Measurements from ENCODE around the gene SLC26A1. TPM values are rescaled to one million over a fixed set of nuclear protein-coding genes. Genes with fewer than 3 reads are reported as not detected.

The SLC26A1 gene
- total RNA-seq, 4 donors from 2014 or later, result 0.30 TPM; not detected in 3

DNA sequence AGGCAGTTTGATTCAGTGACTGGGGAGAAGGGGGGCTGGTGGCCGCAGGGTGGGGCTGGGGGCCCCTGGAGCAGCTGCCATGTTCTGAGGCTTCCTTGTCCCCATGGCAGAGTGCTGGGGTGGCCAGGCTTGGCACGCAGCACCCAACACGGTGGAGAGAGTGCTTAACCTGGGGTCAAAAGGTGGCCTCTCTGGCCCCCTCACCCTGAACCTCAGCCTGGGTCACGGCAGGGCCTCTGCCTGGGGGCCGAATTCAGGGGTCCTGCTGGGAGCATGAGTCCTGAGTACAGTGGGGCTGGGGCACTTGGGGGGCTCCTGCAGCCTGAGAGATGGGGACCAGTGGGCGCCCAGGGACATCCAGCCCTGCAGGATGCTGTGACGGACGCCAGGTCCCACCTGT lies 38.1 kb upstream of the SLC26A1 start:
- H3K4me1 ChIP-seq, result peaks cover 23% of the 10 kb centered on the region
- no peak for DNase-seq (ENCODE audit: low spot score in 2 of 2)
- H3K36me3 ChIP-seq, result no peaks in the 10 kb centered on the region
- H3K4me3 ChIP-seq, result no peak overlapping the region
- H3K27me3 ChIP-seq, result peaks cover 40% of the 10 kb centered on the region
- H3K9me3 ChIP-seq, result no peaks in the 10 kb centered on the region
- H3K27ac ChIP-seq, result no peak overlapping the region
- TF ChIP-seq POLR2AphosphoS5 (IDR thresholded peaks at IDR 0.05), result no peak
- no peak for TF ChIP-seq POLR2A (IDR thresholded peaks at IDR 0.05)
- TF ChIP-seq, protein P1, sequence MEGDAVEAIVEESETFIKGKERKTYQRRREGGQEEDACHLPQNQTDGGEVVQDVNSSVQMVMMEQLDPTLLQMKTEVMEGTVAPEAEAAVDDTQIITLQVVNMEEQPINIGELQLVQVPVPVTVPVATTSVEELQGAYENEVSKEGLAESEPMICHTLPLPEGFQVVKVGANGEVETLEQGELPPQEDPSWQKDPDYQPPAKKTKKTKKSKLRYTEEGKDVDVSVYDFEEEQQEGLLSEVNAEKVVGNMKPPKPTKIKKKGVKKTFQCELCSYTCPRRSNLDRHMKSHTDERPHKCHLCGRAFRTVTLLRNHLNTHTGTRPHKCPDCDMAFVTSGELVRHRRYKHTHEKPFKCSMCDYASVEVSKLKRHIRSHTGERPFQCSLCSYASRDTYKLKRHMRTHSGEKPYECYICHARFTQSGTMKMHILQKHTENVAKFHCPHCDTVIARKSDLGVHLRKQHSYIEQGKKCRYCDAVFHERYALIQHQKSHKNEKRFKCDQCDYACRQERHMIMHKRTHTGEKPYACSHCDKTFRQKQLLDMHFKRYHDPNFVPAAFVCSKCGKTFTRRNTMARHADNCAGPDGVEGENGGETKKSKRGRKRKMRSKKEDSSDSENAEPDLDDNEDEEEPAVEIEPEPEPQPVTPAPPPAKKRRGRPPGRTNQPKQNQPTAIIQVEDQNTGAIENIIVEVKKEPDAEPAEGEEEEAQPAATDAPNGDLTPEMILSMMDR (IDR thresholded peaks at IDR 0.05), result no peak
- no CpG with 5 or more reads among the region's 8 CpGs for WGBS

DNA sequence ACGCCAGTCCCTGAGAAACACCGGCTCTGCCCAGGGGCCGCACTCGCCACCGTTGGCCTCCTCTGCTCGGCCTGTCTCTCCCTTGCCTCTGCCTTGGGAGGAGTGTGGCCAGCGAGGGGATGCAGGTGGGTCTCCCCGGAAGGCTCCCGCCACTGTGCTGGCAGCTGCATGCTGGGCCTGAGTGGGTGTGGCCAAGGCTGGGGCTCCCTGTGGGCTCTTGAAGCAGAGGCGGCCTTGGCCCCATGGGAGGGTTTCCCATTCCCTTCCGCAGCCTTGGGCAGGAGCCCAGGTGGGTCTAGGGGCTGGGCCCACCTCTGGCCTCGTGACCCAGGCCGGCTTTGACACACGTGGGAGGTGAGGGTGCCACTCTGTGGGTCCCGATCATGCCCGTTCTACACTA lies 37.4 kb upstream of the SLC26A1 start:
- WGBS, result 39% methylated on average over 3 of the region's 16 CpGs
- no peaks in the 10 kb centered on the region for H3K9me3 ChIP-seq
- H3K4me3 ChIP-seq, result no peak overlapping the region
- H3K27ac ChIP-seq, result no peak overlapping the region
- no peaks in the 10 kb centered on the region for H3K36me3 ChIP-seq
- peaks cover 22% of the 10 kb centered on the region for H3K4me1 ChIP-seq
- DNase-seq (ENCODE audit: low spot score in 2 of 2), result no peak
- TF ChIP-seq POLR2A (IDR thresholded peaks at IDR 0.05), result no peak
- no peak for TF ChIP-seq EP300 (IDR thresholded peaks at IDR 0.05)
- TF ChIP-seq POLR2AphosphoS5 (IDR thresholded peaks at IDR 0.05), result no peak
- TF ChIP-seq, protein P1 (IDR thresholded peaks at IDR 0.05), result no peak
- peaks cover 40% of the 10 kb centered on the region for H3K27me3 ChIP-seq

DNA sequence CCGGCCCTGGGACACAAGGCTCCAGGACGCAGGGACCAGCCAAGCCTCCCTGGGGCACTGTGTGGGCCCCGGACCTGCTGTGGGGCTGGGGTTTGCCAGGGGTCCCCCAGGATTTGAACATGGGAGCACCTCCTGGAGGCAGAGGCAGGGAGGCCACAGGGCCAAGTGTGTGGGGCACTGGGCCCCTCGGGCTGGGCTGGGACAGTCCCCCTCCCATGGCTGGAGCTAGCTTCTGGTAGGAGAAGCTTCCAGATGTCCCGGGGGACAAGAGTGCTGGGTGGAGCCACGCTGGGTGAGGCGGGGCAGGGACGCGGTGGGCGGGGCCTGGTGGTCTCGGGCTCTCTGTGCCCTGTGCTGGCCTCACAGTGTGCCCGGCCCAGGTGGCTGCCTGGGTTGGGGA lies 36.8 kb upstream of the SLC26A1 start:
- Histone ChIP-seq H3K4me3 (no peak overlapping the region), H3K9me3 (no peaks in the 10 kb centered on the region), H3K4me1 (peaks cover 16% of the 10 kb centered on the region), H3K27ac (no peak overlapping the region), H3K36me3 (peaks cover 4% of the 10 kb centered on the region), H3K27me3 (peaks cover 40% of the 10 kb centered on the region)
- no peak for DNase-seq (ENCODE audit: low spot score in 2 of 2)
- 41% methylated on average over 6 of the region's 12 CpGs for WGBS
- TF ChIP-seq, protein P1 (IDR thresholded peaks at IDR 0.05), result no peak
- TF ChIP-seq POLR2AphosphoS5 (IDR thresholded peaks at IDR 0.05) (no peak), POLR2A (IDR thresholded peaks at IDR 0.05) (no peak), EP300 (IDR thresholded peaks at IDR 0.05) (no peak)

DNA sequence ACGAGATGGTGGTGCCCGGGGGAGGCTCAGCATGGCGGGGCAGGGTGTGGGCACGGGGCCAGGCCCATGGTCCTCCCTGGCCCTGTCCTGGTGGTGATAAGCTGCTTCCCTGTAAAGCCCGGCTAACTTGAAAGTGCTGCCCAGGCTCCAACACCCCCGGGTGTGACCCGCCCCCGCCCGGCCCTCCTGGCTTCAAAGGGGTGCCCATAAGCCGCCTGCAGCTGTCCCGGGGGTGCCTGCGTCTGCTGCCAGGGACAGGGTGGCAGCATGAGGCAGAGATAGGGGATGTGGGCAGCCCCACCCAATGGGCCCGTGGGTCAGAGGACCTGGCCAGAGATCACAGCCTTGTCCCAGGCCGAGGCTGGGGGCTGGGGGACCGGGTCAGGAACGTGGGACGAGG lies 36.3 kb upstream of the SLC26A1 start:
- DNase-seq (ENCODE audit: low spot score in 2 of 2), result no peak
- no peak overlapping the region for H3K4me3 ChIP-seq
- H3K27me3 ChIP-seq, result peaks cover 40% of the 10 kb centered on the region
- H3K27ac ChIP-seq, result no peak overlapping the region
- no peaks in the 10 kb centered on the region for H3K9me3 ChIP-seq
- peaks cover 14% of the 10 kb centered on the region for H3K4me1 ChIP-seq
- TF ChIP-seq POLR2A (IDR thresholded peaks at IDR 0.05) (no peak), POLR2AphosphoS5 (IDR thresholded peaks at IDR 0.05) (no peak), EP300 (IDR thresholded peaks at IDR 0.05) (no peak)
- TF ChIP-seq, protein P1 (IDR thresholded peaks at IDR 0.05), result no peak
- H3K36me3 ChIP-seq, result peaks cover 9% of the 10 kb centered on the region
- WGBS, result 56% methylated on average over 8 of the region's 17 CpGs

DNA sequence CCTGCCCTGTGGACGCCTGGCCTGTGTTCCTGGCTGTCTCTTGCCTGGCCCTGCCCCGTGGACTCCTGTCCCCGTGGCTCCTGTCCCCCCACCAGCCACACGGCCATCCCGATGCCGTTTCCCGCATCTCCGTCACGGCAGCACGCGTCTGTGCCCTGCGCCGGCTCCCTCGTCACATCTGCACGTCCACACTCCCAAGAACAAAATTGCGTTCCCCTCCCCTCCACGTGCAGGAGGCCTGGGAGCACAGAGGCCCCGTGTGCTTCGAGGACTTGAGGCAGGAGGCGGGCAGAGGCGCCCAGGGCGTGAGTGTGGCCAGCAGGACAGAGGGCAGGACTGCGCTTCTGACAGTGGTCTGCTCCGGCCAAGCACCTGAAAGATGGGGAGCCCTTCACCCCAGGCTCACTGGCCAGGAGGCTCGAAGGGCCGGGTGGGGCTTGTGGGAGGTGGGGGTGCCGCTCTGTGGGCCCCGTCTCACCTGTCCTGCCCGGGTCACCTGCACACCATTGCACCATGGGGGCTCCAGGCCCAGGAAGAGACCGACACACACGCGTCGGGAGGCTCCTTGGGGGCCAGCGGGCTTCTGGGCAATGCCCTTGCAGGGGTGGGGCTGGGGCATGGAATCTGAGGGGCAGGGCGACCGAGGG lies 35.5 kb upstream of the SLC26A1 start:
- Histone ChIP-seq H3K36me3 (peaks cover 15% of the 10 kb centered on the region), H3K4me3 (no peak overlapping the region), H3K27me3 (peaks cover 37% of the 10 kb centered on the region), H3K4me1 (peaks cover 6% of the 10 kb centered on the region), H3K27ac (no peak overlapping the region), H3K9me3 (no peaks in the 10 kb centered on the region)
- WGBS, result no CpG with 5 or more reads among the region's 36 CpGs
- no peak for DNase-seq (ENCODE audit: low spot score in 2 of 2)
- TF ChIP-seq, protein P1 (IDR thresholded peaks at IDR 0.05), result no peak
- TF ChIP-seq POLR2AphosphoS5 (IDR thresholded peaks at IDR 0.05), result no peak
- TF ChIP-seq EP300 (IDR thresholded peaks at IDR 0.05), result no peak
- no peak for TF ChIP-seq POLR2A (IDR thresholded peaks at IDR 0.05)

Measured in suprapubic skin (tissue), 4 donors.